GM21576 (cell line): Measurements from ENCODE around the gene TMEM51.

Source experiments
- ATAC-seq: cut with Tn5 transposase; IDR thresholded peaks from one replicate; pipeline ENCODE4 v1.9.1; 2021; ENCODE audit warnings: mild to moderate bottlenecking, moderate library complexity; ENCODE audit not compliant: unreplicated experiment

TMEM51 gene

GRCh38 chr1:15191770-15192169 is 38.2 kb downstream of the TMEM51 start:
- no peak for ATAC-seq

GRCh38 chr1:15192916-15193550 is 39.5 kb downstream of the TMEM51 start:
- ATAC-seq = no peak

- no peak for ATAC-seq
Measured at GRCh38 chr1:15195420-15196052, 42.0 kb downstream of the TMEM51 start.

GRCh38 chr1:15196069-15196468 is 42.5 kb downstream of the TMEM51 start:
- no peak for ATAC-seq

- ATAC-seq = no peak
Measured at GRCh38 chr1:15196807-15197530, 43.4 kb downstream of the TMEM51 start.

GRCh38 chr1:15197591-15198447 is 44.3 kb downstream of the TMEM51 start:
- ATAC-seq = no peak

GRCh38 chr1:15198684-15199083 is 45.1 kb downstream of the TMEM51 start:
- no peak for ATAC-seq

- no peak for ATAC-seq
Measured at GRCh38 chr1:15201221-15201620, 47.7 kb downstream of the TMEM51 start.

GRCh38 chr1:15201849-15202551 is 48.5 kb downstream of the TMEM51 start:
- ATAC-seq = no peak

- no peak for ATAC-seq
Measured at GRCh38 chr1:15204931-15205330, 51.4 kb downstream of the TMEM51 start.

GRCh38 chr1:15205586-15206346 is 52.2 kb downstream of the TMEM51 start:
- no peak for ATAC-seq

- no peak for ATAC-seq
Measured at GRCh38 chr1:15206418-15207030, 53.0 kb downstream of the TMEM51 start.

- no peak for ATAC-seq
Measured at GRCh38 chr1:15207031-15207828, 53.7 kb downstream of the TMEM51 start.

GRCh38 chr1:15207829-15208429 is 54.4 kb downstream of the TMEM51 start:
- ATAC-seq = no peak

GRCh38 chr1:15210651-15211375 is 57.3 kb downstream of the TMEM51 start:
- ATAC-seq = no peak

GRCh38 chr1:15211424-15211823 is 57.9 kb downstream of the TMEM51 start:
- ATAC-seq = no peak

GRCh38 chr1:15212216-15212953 is 58.8 kb downstream of the TMEM51 start:
- no peak for ATAC-seq
